Subcutaneous abdominal adipose tissue (tissue), 5 donors: ENCODE data around the gene SPG11.
A peak's percentile ranks its signal among the peaks of the same experiment; 100 is the strongest.
"Not testable (repeated sequence)": the region's sequence is repeated elsewhere in the genome, so short reads cannot be mapped to it uniquely, and the experiment has no call there.

Experiments
- H3K27ac ChIP-seq: one replicate; pipeline ENCODE4 v1.7.0; 2013; ENCODE audit warnings: low read depth, mild to moderate bottlenecking, inconsistent platforms, low read length, moderate library complexity
- H3K27me3 ChIP-seq, 5 donors: one replicate each; pipeline ENCODE4 v1.7.0; 2013; ENCODE audit warnings: low read length in 5 of 5, inconsistent platforms in 1 of 5; ENCODE audit not compliant: control insufficient read depth in 5 of 5, insufficient read depth in 4 of 5
- H3K36me3 ChIP-seq, 5 donors: one replicate each; pipeline ENCODE4 v1.7.0; 2013; ENCODE audit warnings: low read length in 5 of 5; ENCODE audit not compliant: control insufficient read depth in 5 of 5, insufficient read depth in 5 of 5
- H3K4me1 ChIP-seq, 5 donors: one replicate each; pipeline ENCODE4 v1.7.0; 2013; ENCODE audit warnings: low read length in 5 of 5, mild to moderate bottlenecking in 3 of 5, moderate library complexity in 1 of 5; ENCODE audit not compliant: control insufficient read depth in 5 of 5, insufficient read depth in 5 of 5
- H3K4me3 ChIP-seq, 5 donors: one replicate each; pipeline ENCODE4 v1.7.0; 2013; ENCODE audit warnings: low read length in 5 of 5, low read depth in 1 of 5
- H3K9ac ChIP-seq, 5 donors: one replicate each; pipeline ENCODE4 v1.7.0; 2013; ENCODE audit warnings: low read length in 5 of 5, mild to moderate bottlenecking in 4 of 5, moderate library complexity in 3 of 5
- H3K9me3 ChIP-seq, 5 donors: one replicate each; pipeline ENCODE4 v1.7.0; 2013; ENCODE audit warnings: low read length in 5 of 5; ENCODE audit not compliant: control insufficient read depth in 5 of 5
- donor health status: healthy.
- donor health status: healthy.
- donor health status: healthy.
- donor health status: healthy.
- donor health status: healthy.

Gene SPG11

DNA sequence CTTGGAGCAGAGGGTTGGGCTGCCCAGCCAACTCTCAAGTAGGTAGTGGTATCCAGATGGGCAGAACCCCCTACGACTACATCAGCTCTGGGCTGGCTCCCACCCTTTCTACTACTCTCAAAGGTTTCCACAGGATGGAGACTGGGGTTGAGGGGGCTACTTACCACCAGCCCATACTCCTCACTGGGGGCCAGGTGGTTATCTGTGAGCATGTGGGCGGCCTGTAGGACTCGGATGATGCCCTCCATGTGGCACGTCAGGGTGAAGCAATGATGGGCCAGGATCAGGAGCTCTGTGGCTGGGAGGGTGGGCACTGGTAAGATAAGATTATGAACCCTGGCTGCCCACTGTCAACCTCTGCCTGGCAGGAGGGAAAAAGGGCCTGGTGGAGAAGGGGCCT is 93.1 kb downstream of the SPG11 start:
- H3K36me3 ChIP-seq = peaks cover 12 to 81% (median 59%) of the 10 kb centered on the region in 5 donors
- peaks cover 0 to 4% (median 4%) of the 10 kb centered on the region in 5 donors for H3K9me3 ChIP-seq
- H3K4me3 ChIP-seq = no peak overlapping the region
- H3K4me1 ChIP-seq = peaks cover 0 to 7% (median 5%) of the 10 kb centered on the region in 5 donors
- no peak overlapping the region for H3K9ac ChIP-seq
- no peak overlapping the region for H3K27ac ChIP-seq
- no peaks in the 10 kb centered on the region for H3K27me3 ChIP-seq

DNA sequence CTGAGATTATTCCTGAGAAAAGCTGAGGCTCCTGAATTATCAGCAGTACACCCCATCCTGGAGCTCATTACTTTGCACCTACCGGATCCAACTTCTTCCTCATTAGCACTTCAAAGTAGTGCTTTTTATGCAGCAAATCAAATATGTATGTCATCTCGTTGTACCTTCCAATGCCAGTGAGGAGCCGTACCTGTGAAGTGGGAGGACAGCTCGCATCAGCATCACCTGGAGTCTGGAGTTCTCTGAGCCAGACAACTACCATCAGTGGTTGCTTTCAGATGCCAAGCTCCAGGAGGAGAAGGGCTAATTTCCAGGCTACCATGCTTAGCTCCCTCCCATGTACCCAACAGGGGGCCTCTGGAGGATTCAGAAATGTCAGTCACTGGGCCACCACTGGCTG is 94.1 kb downstream of the SPG11 start:
- Histone ChIP-seq H3K9ac (no peak overlapping the region), H3K4me1 (peaks cover 0 to 7% (median 5%) of the 10 kb centered on the region in 5 donors), H3K27me3 (no peaks in the 10 kb centered on the region), H3K27ac (no peak overlapping the region), H3K4me3 (no peak overlapping the region), H3K9me3 (peaks cover 0 to 10% (median 8%) of the 10 kb centered on the region in 5 donors), H3K36me3 (peaks cover 19 to 83% (median 64%) of the 10 kb centered on the region in 5 donors)

GRCh38 chr15:44568338-44568737 is 95.1 kb downstream of the SPG11 start:
- peaks cover 20 to 86% (median 70%) of the 10 kb centered on the region in 5 donors for H3K36me3 ChIP-seq
- no peak overlapping the region for H3K27ac ChIP-seq
- peak overlapping the region in 1 of 5 donors; percentile 15 for H3K9ac ChIP-seq
- no peak overlapping the region for H3K4me3 ChIP-seq
- H3K27me3 ChIP-seq = no peaks in the 10 kb centered on the region
- peaks cover 0 to 7% (median 5%) of the 10 kb centered on the region in 5 donors for H3K4me1 ChIP-seq
- H3K9me3 ChIP-seq = peaks cover 0 to 10% (median 8%) of the 10 kb centered on the region in 5 donors

- Histone ChIP-seq H3K36me3 (peaks cover 39 to 96% (median 81%) of the 10 kb centered on the region in 5 donors), H3K9ac (no peak overlapping the region), H3K4me3 (no peak overlapping the region), H3K9me3 (peaks cover 0 to 10% (median 8%) of the 10 kb centered on the region in 5 donors), H3K27ac (no peak overlapping the region), H3K4me1 (no peaks in the 10 kb centered on the region), H3K27me3 (no peaks in the 10 kb centered on the region)
Measured at GRCh38 chr15:44566155-44566540, 97.3 kb downstream of the SPG11 start.

GRCh38 chr15:44565387-44566154 is 97.9 kb downstream of the SPG11 start:
- Histone ChIP-seq H3K27ac (no peak overlapping the region), H3K27me3 (no peaks in the 10 kb centered on the region), H3K9ac (no peak overlapping the region), H3K36me3 (peaks cover 45 to 96% (median 81%) of the 10 kb centered on the region in 5 donors), H3K4me1 (no peaks in the 10 kb centered on the region), H3K4me3 (no peak overlapping the region), H3K9me3 (peaks cover 0 to 10% (median 8%) of the 10 kb centered on the region in 5 donors)

DNA sequence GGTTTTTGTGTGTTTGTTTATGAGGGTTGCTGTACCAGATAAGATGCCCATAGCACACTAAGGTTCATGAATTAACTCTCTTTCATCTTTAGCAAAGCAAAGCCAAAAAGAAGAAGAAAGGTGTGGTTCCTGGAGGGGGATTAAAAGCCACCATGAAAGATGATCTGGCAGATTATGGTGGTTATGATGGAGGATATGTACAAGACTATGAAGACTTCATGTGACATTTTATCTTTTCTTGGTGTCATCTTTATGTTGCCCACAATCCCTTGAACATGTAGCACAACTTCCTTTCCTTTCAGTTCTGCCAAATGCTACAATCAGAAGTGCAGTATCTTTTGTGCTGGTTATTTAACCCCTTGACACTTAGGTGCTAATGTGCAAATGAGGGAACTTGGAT is 102.5 kb downstream of the SPG11 start:
- H3K4me1 ChIP-seq, H3K9ac ChIP-seq, H3K27me3 ChIP-seq, H3K9me3 ChIP-seq, H3K4me3 ChIP-seq, H3K27ac ChIP-seq: not testable (repeated sequence)
- H3K36me3 ChIP-seq = peaks cover 51 to 98% (median 84%) of the 10 kb centered on the region in 5 donors

DNA sequence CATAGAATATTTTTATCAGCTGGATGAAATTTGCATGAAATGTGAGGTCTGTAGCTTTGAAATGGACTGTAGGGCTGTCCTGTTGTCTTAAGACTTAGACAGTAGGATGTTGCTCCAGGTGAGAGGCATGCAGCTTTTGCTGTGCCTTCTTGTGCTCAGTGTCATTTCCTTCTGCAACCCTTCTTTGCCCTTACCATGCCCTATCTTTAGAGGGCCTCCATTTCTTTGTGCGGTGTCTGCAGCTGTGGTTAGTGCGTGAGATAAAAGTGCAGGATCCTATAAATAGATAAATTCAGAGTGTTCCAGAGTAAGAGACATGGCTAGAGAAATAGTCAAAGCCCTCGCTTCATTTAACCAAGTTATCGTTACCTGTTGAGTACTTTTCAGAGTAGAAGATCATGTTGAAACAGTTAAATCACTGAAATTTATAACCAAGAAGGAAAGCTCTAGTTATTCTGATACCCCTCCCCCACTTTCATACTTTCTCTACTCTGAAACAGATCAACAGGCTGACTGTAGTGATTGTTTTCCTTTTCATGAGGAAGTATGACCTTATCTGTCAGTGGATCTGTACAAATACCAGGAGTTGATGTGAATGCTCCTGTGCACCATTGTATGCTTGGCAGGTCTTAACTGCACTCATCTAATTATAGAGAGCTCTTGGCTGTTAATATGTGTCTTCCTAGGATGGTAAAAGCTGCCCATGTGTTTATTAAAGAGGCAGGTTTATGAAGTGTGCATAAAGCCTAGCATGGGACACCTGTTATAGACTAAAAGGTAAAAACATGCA is 108.3 kb downstream of the SPG11 start:
- Histone ChIP-seq H3K4me3 (no peak overlapping the region), H3K4me1 (peaks cover 0 to 4% (median 2%) of the 10 kb centered on the region in 5 donors), H3K27ac (no peak overlapping the region), H3K27me3 (no peaks in the 10 kb centered on the region), H3K9ac (no peak overlapping the region), H3K9me3 (no peaks in the 10 kb centered on the region), H3K36me3 (peaks cover 32 to 83% (median 60%) of the 10 kb centered on the region in 5 donors)

DNA sequence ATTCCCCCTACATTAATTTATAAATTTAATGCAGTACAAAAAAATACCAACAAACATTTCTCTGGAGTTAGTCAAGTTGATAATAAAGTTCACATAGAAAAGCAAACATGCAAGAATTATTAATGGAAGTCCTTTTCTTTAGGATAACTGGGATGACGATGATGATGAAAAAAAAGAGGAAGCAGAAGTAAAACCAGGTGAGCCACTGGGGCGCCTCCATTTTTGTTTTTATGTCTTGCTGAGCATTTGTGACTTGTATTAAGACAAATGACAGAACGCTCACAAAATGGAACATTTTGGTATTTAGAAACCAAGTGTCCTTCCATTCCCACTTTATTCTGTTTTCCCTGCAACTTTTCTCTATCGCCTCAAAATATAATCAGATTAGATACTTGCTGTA is 112.7 kb downstream of the SPG11 start:
- peaks cover 18 to 46% (median 29%) of the 10 kb centered on the region in 5 donors for H3K36me3 ChIP-seq
- H3K9me3 ChIP-seq = no peaks in the 10 kb centered on the region
- no peak overlapping the region for H3K9ac ChIP-seq

DNA sequence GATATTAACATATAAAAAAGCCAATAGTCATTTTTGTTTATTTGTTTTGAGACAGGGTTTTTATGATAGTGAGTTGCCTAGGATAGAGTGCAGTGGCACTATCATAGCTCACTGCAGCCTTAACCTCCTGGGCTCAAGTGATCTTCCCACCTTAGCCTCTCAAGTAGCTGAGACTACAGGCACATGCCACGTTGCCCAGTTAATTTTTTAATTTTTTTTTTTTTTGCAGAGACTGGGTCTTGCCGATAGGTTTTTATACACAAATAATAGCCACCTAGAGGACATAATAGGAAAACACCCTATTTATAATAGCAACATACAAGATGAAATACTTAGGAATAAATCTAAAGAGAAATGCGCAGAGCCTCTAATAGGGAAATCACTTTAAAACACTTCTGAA is 113.2 kb downstream of the SPG11 start:
- Histone ChIP-seq H3K4me1 (peaks cover 0 to 12% (median 10%) of the 10 kb centered on the region in 5 donors), H3K27me3 (no peaks in the 10 kb centered on the region), H3K4me3 (no peak overlapping the region), H3K36me3 (peaks cover 14 to 41% (median 24%) of the 10 kb centered on the region in 5 donors), H3K9me3 (no peaks in the 10 kb centered on the region), H3K27ac (no peak overlapping the region), H3K9ac (no peak overlapping the region)

More for the DNA sequence above, 112.7 kb downstream of the SPG11 start:
- H3K27me3 ChIP-seq = no peaks in the 10 kb centered on the region
- peaks cover 0 to 12% (median 8%) of the 10 kb centered on the region in 5 donors for H3K4me1 ChIP-seq
- H3K4me3 ChIP-seq = no peak overlapping the region
- H3K27ac ChIP-seq = no peak overlapping the region

GRCh38 chr15:44549152-44549551 is 114.3 kb downstream of the SPG11 start:
- not testable (repeated sequence) for H3K4me3 ChIP-seq, H3K9me3 ChIP-seq, H3K9ac ChIP-seq, H3K27ac ChIP-seq, H3K27me3 ChIP-seq
- Histone ChIP-seq H3K4me1 (peaks cover 0 to 16% (median 8%) of the 10 kb centered on the region in 5 donors), H3K36me3 (peaks cover 3 to 30% (median 14%) of the 10 kb centered on the region in 5 donors)
